ENCODE results near the gene RALGPS1.

DNA sequence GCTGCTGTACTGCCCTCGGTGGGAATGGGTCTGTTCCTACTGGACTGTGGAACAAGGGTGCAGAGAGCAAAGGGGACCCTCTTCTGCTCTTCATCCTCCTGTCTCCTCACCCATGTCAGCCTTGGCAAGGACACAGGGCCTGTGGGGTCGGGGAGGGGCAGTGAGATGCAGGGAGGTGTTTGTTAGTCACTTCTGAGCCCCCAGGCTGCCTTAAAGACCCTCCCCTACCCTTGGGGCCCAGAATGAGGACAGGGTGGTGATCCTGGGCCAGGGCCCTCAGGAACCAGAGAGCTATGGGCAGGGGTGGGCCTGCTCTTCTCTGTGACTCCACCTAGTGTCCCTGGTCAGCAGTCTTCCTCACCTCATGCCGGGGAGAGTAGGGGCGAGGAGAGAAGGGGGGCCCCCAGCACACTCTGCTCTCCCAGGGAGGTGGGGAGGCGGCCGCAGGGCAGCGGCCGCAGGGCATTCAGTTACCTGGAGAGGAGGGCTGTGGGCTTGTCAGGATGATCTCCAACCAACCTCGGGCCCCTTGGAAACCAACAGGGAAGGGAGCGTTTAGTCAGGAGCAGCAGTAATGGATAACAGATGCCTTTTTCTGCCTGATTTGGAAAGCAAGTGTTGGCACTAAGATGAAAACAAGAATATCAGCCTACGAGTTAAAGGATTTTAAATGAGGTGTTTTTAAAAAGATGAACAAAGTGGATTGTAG is 288.0 kb downstream of the RALGPS1 start:
- no peak for TF ChIP-seq POLR2A (IDR thresholded peaks at IDR 0.05; ENCODE audit: low read depth)
- TF ChIP-seq EP300 (IDR thresholded peaks at IDR 0.05) = no peak
- TF ChIP-seq, protein P1, sequence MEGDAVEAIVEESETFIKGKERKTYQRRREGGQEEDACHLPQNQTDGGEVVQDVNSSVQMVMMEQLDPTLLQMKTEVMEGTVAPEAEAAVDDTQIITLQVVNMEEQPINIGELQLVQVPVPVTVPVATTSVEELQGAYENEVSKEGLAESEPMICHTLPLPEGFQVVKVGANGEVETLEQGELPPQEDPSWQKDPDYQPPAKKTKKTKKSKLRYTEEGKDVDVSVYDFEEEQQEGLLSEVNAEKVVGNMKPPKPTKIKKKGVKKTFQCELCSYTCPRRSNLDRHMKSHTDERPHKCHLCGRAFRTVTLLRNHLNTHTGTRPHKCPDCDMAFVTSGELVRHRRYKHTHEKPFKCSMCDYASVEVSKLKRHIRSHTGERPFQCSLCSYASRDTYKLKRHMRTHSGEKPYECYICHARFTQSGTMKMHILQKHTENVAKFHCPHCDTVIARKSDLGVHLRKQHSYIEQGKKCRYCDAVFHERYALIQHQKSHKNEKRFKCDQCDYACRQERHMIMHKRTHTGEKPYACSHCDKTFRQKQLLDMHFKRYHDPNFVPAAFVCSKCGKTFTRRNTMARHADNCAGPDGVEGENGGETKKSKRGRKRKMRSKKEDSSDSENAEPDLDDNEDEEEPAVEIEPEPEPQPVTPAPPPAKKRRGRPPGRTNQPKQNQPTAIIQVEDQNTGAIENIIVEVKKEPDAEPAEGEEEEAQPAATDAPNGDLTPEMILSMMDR (IDR thresholded peaks at IDR 0.05) = no peak
- no peak for TF ChIP-seq POLR2AphosphoS5 (IDR thresholded peaks at IDR 0.05)
